Neutrophil (primary cell): ENCODE results near the gene SART1.
A peak's percentile ranks its signal among the peaks of the same experiment; 100 is the strongest.

ENCODE experiments used
- H3K27ac ChIP-seq: fragments of 200-600 bp; sonication (generic); 2 replicates; pipeline ENCODE4 v1.5.1; 2016; ENCODE audit warnings: mild to moderate bottlenecking, moderate library complexity
- H3K27me3 ChIP-seq: fragments of 200-600 bp; sonication (generic); 2 replicates; pipeline ENCODE4 v1.6.0; 2016; ENCODE audit warnings: mild to moderate bottlenecking
- H3K36me3 ChIP-seq: fragments of 200-600 bp; sonication (generic); 2 replicates; pipeline ENCODE4 v1.5.1; 2017
- H3K4me1 ChIP-seq, 2 experiments: fragments of 200-600 bp in 1 of 2; sonication (generic) in 1 of 2; 1 replicate in 1 of 2; 2 replicates in 1 of 2; pipeline versions ENCODE4 v1.5.1 to v1.6.1; 2013 to 2016; ENCODE audit warnings: low read depth in 1 of 2, low read length in 1 of 2, mild to moderate bottlenecking in 1 of 2, moderate library complexity in 1 of 2; ENCODE audit not compliant: control insufficient read depth in 1 of 2, insufficient read depth in 1 of 2
- H3K4me3 ChIP-seq, 2 experiments: fragments of 200-600 bp in 1 of 2; sonication (generic) in 1 of 2; 1 replicate in 1 of 2; 2 replicates in 1 of 2; pipeline ENCODE4 v1.5.1; 2013 to 2016; ENCODE audit warnings: low read depth in 1 of 2, low read length in 1 of 2, mild to moderate bottlenecking in 1 of 2, moderate library complexity in 1 of 2
- H3K9me3 ChIP-seq: fragments of 200-600 bp; sonication (generic); 2 replicates; pipeline ENCODE4 v1.5.1; 2016
- CTCF ChIP-seq: fragments of 200-600 bp; sonication (generic); IDR thresholded peaks from 2 replicates; pipeline ENCODE4 v1.5.1; 2016; ENCODE audit warnings: antibody characterized with exemption

The SART1 gene

GRCh38 chr11:65961267-65962140 lies at the start of gene SART1:
Gene SART1, plus strand, starts transcription at chr11:65961734. Its CDS starts 47 bp downstream, at chr11:65961781.
- peak within 1 kb of the TSS; percentile 97 to 98 for H3K4me3 ChIP-seq
- H3K27ac ChIP-seq: peak within 1 kb of the TSS; percentile 92
- H3K27me3 ChIP-seq: no peaks in the 10 kb centered on the region
- peaks cover 28% of the 10 kb centered on the region for H3K36me3 ChIP-seq
- TF ChIP-seq CTCF: no peak
- peaks cover 23 to 29% of the 10 kb centered on the region in 2 experiments for H3K4me1 ChIP-seq
- no peaks in the 10 kb centered on the region for H3K9me3 ChIP-seq

- Histone ChIP-seq H3K4me3 (no peak overlapping the region), H3K27me3 (no peaks in the 10 kb centered on the region), H3K27ac (no peak overlapping the region), H3K4me1 (peaks cover 28 to 32% of the 10 kb centered on the region in 2 experiments), H3K36me3 (peaks cover 12% of the 10 kb centered on the region), H3K9me3 (no peaks in the 10 kb centered on the region)
- no peak for TF ChIP-seq CTCF
Observed at GRCh38 chr11:65912845-65913244, 48.7 kb upstream of the SART1 start.

- no peaks in the 10 kb centered on the region for H3K9me3 ChIP-seq
- peaks cover 12% of the 10 kb centered on the region for H3K36me3 ChIP-seq
- H3K27ac ChIP-seq: peak overlapping the region; percentile 61
- TF ChIP-seq CTCF: no peak
- peak overlapping the region in 1 of 2 experiments; percentile 10 for H3K4me3 ChIP-seq
- H3K27me3 ChIP-seq: no peaks in the 10 kb centered on the region
- H3K4me1 ChIP-seq: peaks cover 40 to 48% of the 10 kb centered on the region in 2 experiments
Observed at GRCh38 chr11:65915101-65915820, 46.3 kb upstream of the SART1 start.

GRCh38 chr11:65915821-65916251 lies 45.7 kb upstream of the SART1 start:
- H3K4me3 ChIP-seq: peak overlapping the region in 1 of 2 experiments; percentile 10

More at GRCh38 chr11:65915821-65916251, 45.7 kb upstream of the SART1 start:
- Histone ChIP-seq H3K27ac (peak overlapping the region; percentile 61), H3K27me3 (no peaks in the 10 kb centered on the region), H3K4me1 (peaks cover 46 to 54% of the 10 kb centered on the region in 2 experiments), H3K36me3 (peaks cover 12% of the 10 kb centered on the region), H3K9me3 (no peaks in the 10 kb centered on the region)
- no peak for TF ChIP-seq CTCF
